ENCODE results near the gene TTLL13.

DNA sequence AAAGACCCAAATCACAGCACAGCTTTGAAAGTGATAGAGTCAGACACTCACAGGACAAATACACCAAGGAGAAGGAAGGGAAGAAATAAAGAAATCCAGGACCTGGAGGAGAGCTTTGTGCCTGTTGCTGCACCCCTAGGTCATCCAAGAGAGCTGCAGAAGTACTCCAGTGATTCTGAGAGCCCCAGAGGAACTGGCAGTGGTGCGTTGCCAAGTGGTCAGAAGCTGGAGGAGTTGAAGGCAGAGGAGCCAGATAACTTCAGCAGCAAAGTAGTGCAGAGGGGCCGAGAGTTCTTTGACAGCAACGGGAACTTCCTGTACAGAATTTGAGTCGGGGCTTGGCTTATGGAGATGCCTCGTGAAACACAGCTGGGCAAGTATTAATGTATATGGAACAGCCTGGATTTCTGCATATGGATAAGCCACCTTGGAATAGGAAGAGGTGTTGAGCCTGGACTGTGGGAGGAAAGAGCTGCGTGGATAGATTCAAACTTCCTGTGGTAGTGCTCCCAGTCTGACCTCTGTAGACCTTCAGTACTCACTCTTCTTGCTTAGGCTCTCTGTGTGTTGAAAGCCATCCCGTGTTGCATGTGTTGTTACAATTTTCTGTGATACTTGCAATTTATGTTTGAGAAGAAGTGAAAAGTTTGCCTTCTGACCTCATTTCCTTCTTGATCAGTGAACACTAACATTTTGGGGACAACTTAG is 22.3 kb downstream of the TTLL13 start:
- no peak for TF ChIP-seq POLR2A (IDR thresholded peaks at IDR 0.05)
- TF ChIP-seq, protein P1, sequence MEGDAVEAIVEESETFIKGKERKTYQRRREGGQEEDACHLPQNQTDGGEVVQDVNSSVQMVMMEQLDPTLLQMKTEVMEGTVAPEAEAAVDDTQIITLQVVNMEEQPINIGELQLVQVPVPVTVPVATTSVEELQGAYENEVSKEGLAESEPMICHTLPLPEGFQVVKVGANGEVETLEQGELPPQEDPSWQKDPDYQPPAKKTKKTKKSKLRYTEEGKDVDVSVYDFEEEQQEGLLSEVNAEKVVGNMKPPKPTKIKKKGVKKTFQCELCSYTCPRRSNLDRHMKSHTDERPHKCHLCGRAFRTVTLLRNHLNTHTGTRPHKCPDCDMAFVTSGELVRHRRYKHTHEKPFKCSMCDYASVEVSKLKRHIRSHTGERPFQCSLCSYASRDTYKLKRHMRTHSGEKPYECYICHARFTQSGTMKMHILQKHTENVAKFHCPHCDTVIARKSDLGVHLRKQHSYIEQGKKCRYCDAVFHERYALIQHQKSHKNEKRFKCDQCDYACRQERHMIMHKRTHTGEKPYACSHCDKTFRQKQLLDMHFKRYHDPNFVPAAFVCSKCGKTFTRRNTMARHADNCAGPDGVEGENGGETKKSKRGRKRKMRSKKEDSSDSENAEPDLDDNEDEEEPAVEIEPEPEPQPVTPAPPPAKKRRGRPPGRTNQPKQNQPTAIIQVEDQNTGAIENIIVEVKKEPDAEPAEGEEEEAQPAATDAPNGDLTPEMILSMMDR (IDR thresholded peaks at IDR 0.05), result no peak

Data from body of pancreas (tissue), 4 donors.